PC-9 (cell line): Measurements from ENCODE around the gene TNFAIP1.

Source experiments
- EZH2 ChIP-seq: fragments of 200-600 bp; sonication (generic); IDR thresholded peaks from 2 replicates; pipeline ENCODE4 v1.8.0; 2017; ENCODE audit warnings: antibody characterized with exemption, low read depth
- TF ChIP-seq, protein P1 (sequence below): fragments of 200-600 bp; sonication (generic); conservative IDR thresholded peaks from 2 replicates; pipeline ENCODE4 v1.6.1; 2017; ENCODE audit warnings: mixed run types, antibody characterized with exemption, mild to moderate bottlenecking, moderate library complexity

DNA sequence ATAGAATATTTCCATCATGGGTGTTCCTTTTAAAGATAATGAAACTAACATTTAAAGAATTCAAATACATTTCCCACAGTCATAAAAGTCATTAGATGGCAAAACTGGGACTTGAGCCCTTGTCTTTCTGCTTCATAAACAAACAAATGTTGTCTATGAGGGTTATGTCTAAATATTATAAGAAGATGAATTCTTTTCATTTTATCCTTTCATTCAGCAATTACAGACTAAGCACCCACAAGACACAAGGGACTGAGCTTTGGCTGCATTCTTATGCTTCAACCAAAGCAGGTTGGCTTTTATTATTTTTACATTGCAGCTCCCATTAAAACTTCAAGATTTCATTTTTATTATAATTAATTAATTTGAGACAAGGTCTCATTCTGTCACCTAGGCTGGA is 50.8 kb downstream of the TNFAIP1 start:
- TF ChIP-seq, protein P1, sequence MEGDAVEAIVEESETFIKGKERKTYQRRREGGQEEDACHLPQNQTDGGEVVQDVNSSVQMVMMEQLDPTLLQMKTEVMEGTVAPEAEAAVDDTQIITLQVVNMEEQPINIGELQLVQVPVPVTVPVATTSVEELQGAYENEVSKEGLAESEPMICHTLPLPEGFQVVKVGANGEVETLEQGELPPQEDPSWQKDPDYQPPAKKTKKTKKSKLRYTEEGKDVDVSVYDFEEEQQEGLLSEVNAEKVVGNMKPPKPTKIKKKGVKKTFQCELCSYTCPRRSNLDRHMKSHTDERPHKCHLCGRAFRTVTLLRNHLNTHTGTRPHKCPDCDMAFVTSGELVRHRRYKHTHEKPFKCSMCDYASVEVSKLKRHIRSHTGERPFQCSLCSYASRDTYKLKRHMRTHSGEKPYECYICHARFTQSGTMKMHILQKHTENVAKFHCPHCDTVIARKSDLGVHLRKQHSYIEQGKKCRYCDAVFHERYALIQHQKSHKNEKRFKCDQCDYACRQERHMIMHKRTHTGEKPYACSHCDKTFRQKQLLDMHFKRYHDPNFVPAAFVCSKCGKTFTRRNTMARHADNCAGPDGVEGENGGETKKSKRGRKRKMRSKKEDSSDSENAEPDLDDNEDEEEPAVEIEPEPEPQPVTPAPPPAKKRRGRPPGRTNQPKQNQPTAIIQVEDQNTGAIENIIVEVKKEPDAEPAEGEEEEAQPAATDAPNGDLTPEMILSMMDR = no peak
- no peak for TF ChIP-seq EZH2
